Thymus (tissue), 11 donors: Measurements from ENCODE around the gene EGFR. TPM values are rescaled to one million over a fixed set of nuclear protein-coding genes. Genes with fewer than 3 reads are reported as not detected.

Source experiments
- DNase-seq, 9 donors: peaks; one replicate each; pipeline ENCODE4 v3.0.0-alpha.2; 2013; ENCODE audit warnings: low spot score in 9 of 9, low read depth in 6 of 9, missing footprints in 1 of 9
- H3K27ac ChIP-seq, 2 donors: one replicate each; pipeline ENCODE4 v1.5.1; 2013; ENCODE audit warnings: control low read depth in 1 of 2, low read depth in 1 of 2, low read length in 1 of 2, mild to moderate bottlenecking in 1 of 2, moderate library complexity in 1 of 2
- H3K27me3 ChIP-seq, 2 donors: one replicate each; pipeline ENCODE4 v1.5.1; 2013; ENCODE audit warnings: low read length in 1 of 2; ENCODE audit not compliant: control insufficient read depth in 2 of 2, insufficient read depth in 1 of 2
- H3K36me3 ChIP-seq, 2 donors: one replicate each; pipeline ENCODE4 v1.5.1; 2013; ENCODE audit warnings: low read length in 1 of 2, mild to moderate bottlenecking in 1 of 2, moderate library complexity in 1 of 2; ENCODE audit not compliant: control insufficient read depth in 2 of 2, insufficient read depth in 2 of 2
- H3K4me1 ChIP-seq, 2 donors: one replicate each; pipeline ENCODE4 v1.5.1; 2013; ENCODE audit warnings: low read length in 2 of 2; ENCODE audit not compliant: control insufficient read depth in 2 of 2, insufficient read depth in 2 of 2
- H3K4me3 ChIP-seq, 2 donors: one replicate each; pipeline ENCODE4 v1.5.1; 2013; ENCODE audit warnings: low read length in 2 of 2, control low read depth in 1 of 2, mild to moderate bottlenecking in 1 of 2
- H3K9me3 ChIP-seq, 2 donors: one replicate each; pipeline ENCODE4 v1.5.1; 2013; ENCODE audit warnings: low read length in 1 of 2, mild to moderate bottlenecking in 1 of 2; ENCODE audit not compliant: control insufficient read depth in 2 of 2, insufficient read depth in 1 of 2
- WGBS: extraction: QIAGEN DNeasy Blood & Tissue Kit; methylation state at CpG from one replicate; pipeline ENCODE4 v1.1.7; 2013; 5-methylcytosine and 5-hydroxymethylcytosine counted together
- polyA plus RNA-seq: library from polyadenylated mRNA; stranded (reverse); fragments of 200-250 nt; gene quantifications from one replicate; pipeline ENCODE4 v1.2.3, GENCODE V29; 2013
- total RNA-seq: library from RNA; stranded (reverse); fragments of 120-200 nt; gene quantifications from one replicate; pipeline ENCODE4 v1.2.4, GENCODE V29; 2013
- donor health status: healthy.

Gene EGFR
- total and polyA plus RNA-seq, 2 donors, result 14.2 to 19.5 TPM

DNA sequence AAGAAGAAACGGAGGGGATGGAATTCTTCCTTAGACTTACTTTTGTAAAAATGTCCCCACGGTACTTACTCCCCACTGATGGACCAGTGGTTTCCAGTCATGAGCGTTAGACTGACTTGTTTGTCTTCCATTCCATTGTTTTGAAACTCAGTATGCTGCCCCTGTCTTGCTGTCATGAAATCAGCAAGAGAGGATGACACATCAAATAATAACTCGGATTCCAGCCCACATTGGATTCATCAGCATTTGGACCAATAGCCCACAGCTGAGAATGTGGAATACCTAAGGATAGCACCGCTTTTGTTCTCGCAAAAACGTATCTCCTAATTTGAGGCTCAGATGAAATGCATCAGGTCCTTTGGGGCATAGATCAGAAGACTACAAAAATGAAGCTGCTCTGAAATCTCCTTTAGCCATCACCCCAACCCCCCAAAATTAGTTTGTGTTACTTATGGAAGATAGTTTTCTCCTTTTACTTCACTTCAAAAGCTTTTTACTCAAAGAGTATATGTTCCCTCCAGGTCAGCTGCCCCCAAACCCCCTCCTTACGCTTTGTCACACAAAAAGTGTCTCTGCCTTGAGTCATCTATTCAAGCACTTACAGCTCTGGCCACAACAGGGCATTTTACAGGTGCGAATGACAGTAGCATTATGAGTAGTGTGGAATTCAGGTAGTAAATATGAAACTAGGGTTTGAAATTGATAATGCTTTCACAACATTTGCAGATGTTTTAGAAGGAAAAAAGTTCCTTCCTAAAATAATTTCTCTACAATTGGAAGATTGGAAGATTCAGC lies 187.6 kb downstream of the EGFR start:
- H3K27me3 ChIP-seq, result no peaks in the 10 kb centered on the region
- 95% methylated on average over 9 of the region's 9 CpGs for WGBS
- H3K4me1 ChIP-seq, result no peaks in the 10 kb centered on the region
- no peaks in the 10 kb centered on the region for H3K9me3 ChIP-seq
- H3K36me3 ChIP-seq, result no peaks in the 10 kb centered on the region
- no peak overlapping the region for H3K4me3 ChIP-seq
- no peak for DNase-seq
- no peak overlapping the region for H3K27ac ChIP-seq

- H3K36me3 ChIP-seq, result no peaks in the 10 kb centered on the region
- H3K4me1 ChIP-seq, result no peaks in the 10 kb centered on the region
- H3K4me3 ChIP-seq, result no peak overlapping the region
- no peaks in the 10 kb centered on the region for H3K9me3 ChIP-seq
- H3K27me3 ChIP-seq, result no peaks in the 10 kb centered on the region
- H3K27ac ChIP-seq, result no peak overlapping the region
- 90% methylated on average over 4 of the region's 4 CpGs for WGBS
- no peak for DNase-seq
Observed at GRCh38 chr7:55207436-55208125, 188.8 kb downstream of the EGFR start.

DNA sequence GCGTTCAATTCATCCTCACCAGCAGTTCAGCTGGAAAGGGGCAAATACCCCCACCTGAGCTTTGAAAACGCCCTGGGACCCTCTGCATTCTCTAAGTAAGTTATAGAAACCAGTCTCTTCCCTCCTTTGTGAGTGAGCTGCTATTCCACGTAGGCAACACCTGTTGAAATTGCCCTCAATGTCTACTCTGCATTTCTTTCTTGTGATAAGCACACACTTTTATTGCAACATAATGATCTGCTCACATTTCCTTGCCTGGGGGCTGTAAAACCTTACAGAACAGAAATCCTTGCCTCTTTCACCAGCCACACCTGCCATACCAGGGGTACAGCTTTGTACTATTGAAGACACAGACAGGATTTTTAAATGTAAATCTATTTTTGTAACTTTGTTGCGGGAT lies 190.5 kb downstream of the EGFR start:
- no peak overlapping the region for H3K27ac ChIP-seq
- no peaks in the 10 kb centered on the region for H3K9me3 ChIP-seq
- H3K27me3 ChIP-seq, result no peaks in the 10 kb centered on the region
- 77% methylated on average over 4 of the region's 4 CpGs for WGBS
- H3K36me3 ChIP-seq, result no peaks in the 10 kb centered on the region
- H3K4me1 ChIP-seq, result no peaks in the 10 kb centered on the region
- no peak for DNase-seq
- H3K4me3 ChIP-seq, result no peak overlapping the region

DNA sequence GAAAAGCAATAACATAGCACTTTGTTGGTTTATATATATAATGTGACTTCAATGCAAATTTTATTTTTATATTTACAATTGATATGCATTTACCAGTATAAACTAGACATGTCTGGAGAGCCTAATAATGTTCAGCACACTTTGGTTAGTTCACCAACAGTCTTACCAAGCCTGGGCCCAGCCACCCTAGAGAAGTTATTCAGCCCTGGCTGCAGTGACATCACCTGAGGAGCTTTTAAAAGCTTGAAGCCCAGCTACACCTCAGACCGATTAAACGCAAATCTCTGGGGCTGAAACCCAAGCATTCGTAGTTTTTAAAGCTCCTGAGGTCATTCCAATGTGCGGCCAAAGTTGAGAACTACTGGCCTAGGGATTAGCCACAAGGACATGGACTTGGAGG lies 191.4 kb downstream of the EGFR start:
- Histone ChIP-seq H3K4me3 (no peak overlapping the region), H3K4me1 (no peaks in the 10 kb centered on the region), H3K9me3 (no peaks in the 10 kb centered on the region), H3K27me3 (no peaks in the 10 kb centered on the region), H3K27ac (no peak overlapping the region), H3K36me3 (no peaks in the 10 kb centered on the region)
- DNase-seq, result no peak
- 95% methylated on average over 4 of the region's 4 CpGs for WGBS

GRCh38 chr7:55210716-55211115 lies 191.9 kb downstream of the EGFR start:
- Histone ChIP-seq H3K27ac (no peak overlapping the region), H3K4me1 (no peaks in the 10 kb centered on the region), H3K27me3 (no peaks in the 10 kb centered on the region), H3K9me3 (no peaks in the 10 kb centered on the region), H3K36me3 (no peaks in the 10 kb centered on the region), H3K4me3 (no peak overlapping the region)
- 79% methylated on average over 1 of the region's 1 CpG for WGBS
- DNase-seq, result no peak

GRCh38 chr7:55211726-55212125 lies 192.9 kb downstream of the EGFR start:
- DNase-seq, result no peak
- WGBS, result 51% methylated on average over 4 of the region's 4 CpGs
- Histone ChIP-seq H3K27me3 (no peaks in the 10 kb centered on the region), H3K4me3 (no peak overlapping the region), H3K36me3 (no peaks in the 10 kb centered on the region), H3K4me1 (no peaks in the 10 kb centered on the region), H3K27ac (no peak overlapping the region), H3K9me3 (no peaks in the 10 kb centered on the region)

GRCh38 chr7:55212176-55212575 lies 193.4 kb downstream of the EGFR start:
- Histone ChIP-seq H3K27me3 (no peaks in the 10 kb centered on the region), H3K4me3 (no peak overlapping the region), H3K4me1 (no peaks in the 10 kb centered on the region), H3K27ac (no peak overlapping the region), H3K36me3 (no peaks in the 10 kb centered on the region), H3K9me3 (no peaks in the 10 kb centered on the region)
- DNase-seq, result no peak
- WGBS, result 88% methylated on average over 8 of the region's 8 CpGs

DNA sequence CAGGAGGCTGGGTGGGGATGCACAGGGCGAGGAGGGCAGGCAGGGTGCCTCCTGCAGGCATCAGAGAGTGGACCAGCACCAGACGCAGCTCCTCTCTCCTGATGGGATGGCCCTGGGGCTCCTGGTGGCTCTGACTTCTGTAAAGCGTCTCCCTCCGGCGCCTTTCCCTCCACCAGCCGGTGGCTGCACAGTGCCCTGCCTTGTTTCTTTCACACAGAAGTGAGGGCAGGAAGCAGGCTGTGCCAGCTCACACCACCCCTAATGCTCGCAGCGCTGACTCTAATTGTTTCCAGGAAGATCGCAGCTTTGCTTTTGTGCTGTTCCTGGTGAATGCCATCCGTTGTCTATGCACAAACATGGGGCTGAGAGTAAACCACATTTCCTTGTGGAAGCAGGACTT lies 194.0 kb downstream of the EGFR start:
- 58% methylated on average over 10 of the region's 10 CpGs for WGBS
- Histone ChIP-seq H3K27ac (no peak overlapping the region), H3K36me3 (no peaks in the 10 kb centered on the region), H3K27me3 (no peaks in the 10 kb centered on the region), H3K4me3 (no peak overlapping the region), H3K4me1 (no peaks in the 10 kb centered on the region), H3K9me3 (no peaks in the 10 kb centered on the region)
- DNase-seq, result no peak

DNA sequence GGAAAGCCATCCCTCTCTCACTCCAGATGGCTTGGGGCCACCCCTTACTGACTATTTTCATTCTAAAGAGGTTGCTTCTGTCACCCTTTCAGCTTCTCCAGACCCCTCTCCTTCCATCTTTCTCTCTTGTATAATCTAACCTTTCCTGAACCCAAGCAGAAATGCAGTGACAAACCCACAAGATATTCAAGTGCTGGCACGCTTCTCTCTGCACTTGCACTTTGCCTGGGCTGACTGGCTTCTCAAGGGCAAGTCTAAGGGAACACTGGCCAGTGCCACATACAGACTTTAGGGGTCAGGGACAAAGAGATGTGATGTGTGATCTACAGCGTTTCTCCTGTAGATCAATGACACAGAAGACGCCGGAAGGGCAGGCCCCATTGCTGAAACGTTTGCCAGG lies 195.9 kb downstream of the EGFR start:
- Histone ChIP-seq H3K9me3 (no peaks in the 10 kb centered on the region), H3K36me3 (no peaks in the 10 kb centered on the region), H3K4me3 (no peak overlapping the region), H3K4me1 (no peaks in the 10 kb centered on the region), H3K27ac (no peak overlapping the region), H3K27me3 (no peaks in the 10 kb centered on the region)
- DNase-seq, result no peak
- 80% methylated on average over 5 of the region's 5 CpGs for WGBS
